ENCODE results near the gene MCCD1. TPM values are rescaled to one million over a fixed set of nuclear protein-coding genes. Genes with fewer than 3 reads are reported as not detected.

MCCD1 gene
- total RNA-seq, 1 donor from 2014 or later: not detected

DNA sequence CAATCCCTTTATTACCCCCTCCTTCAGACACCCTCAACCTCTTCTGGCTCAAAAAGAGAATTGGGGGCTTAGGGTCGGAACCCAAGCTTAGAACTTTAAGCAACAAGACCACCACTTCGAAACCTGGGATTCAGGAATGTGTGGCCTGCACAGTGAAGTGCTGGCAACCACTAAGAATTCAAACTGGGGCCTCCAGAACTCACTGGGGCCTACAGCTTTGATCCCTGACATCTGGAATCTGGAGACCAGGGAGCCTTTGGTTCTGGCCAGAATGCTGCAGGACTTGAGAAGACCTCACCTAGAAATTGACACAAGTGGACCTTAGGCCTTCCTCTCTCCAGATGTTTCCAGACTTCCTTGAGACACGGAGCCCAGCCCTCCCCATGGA lies 48.8 kb downstream of the MCCD1 start:
- ATAC-seq (no peak), DNase-seq (ENCODE audit: missing footprints) (no peak)
- intact Hi-C loops (cut with DNase I): no loop called here

DNA sequence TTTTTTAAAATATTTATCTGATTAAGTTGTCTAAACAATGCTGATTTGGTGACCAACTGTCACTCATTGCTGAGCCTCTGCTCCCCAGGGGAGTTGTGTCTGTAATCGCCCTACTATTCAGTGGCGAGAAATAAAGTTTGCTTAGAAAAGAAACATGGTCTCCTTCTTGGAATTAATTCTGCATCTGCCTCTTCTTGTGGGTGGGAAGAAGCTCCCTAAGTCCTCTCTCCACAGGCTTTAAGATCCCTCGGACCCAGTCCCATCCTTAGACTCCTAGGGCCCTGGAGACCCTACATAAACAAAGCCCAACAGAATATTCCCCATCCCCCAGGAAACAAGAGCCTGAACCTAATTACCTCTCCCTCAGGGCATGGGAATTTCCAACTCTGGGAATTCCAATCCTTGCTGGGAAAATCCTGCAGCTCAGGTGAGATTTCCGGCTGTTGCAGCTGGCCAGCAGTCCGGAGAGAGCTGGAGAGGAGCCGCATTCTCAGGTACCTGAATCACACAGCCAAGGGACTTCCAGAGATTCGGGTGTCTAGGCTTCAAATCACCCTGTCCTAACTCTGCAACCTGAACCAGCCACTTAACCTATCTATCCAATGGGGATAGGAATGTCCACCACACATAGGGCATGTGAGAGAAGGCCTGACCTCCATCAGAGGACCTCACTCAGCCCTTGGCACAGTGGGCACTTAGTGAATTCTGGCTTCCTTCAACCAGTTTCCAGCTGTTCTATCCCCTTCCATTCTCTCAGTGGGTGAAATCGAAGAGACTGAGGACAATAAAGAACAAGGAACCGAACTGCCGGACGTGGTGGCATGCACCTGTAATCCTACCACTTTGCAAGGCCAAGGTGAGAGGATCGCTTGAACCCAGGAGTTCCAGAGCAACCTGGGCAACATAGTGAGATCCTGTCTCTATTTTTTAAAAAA lies 49.7 kb downstream of the MCCD1 start:
- intact Hi-C loops (cut with DNase I): no loop called here
- no peak for ATAC-seq
- DNase-seq (ENCODE audit: missing footprints): no peak

DNA sequence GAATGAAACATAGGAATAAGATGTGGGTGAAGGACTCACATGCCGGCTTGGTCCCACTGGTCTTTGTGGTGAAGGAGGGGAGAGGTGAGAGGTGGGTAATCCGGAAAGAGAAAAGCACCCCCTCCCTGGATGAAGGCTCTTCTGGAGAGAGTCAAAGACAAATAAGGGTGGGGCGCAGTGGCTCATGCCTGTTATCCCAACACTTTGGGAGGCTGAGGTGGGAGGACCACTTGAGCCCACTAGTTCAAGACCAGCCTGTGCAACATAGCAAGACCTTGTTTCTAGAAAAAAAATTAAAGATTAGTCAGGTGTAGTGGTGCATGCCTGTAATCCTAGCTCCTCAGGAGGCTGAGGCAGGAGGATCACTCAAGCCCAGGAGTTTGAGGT lies 50.4 kb downstream of the MCCD1 start:
- no peak for DNase-seq (ENCODE audit: missing footprints)
- intact Hi-C loops (cut with DNase I): no loop called here

More for the DNA sequence above, 50.4 kb downstream of the MCCD1 start:
- no peak for ATAC-seq

Other genes with a start within 250 kb of the MCCD1 start
- 465 TPM for gene HLA-B, start 171.8 kb upstream of the MCCD1 start, total RNA-seq
- 8.3 TPM for gene MICA, start 125.4 kb upstream of the MCCD1 start, total RNA-seq
- 1.5 TPM for gene MICB, start 30.8 kb upstream of the MCCD1 start, total RNA-seq
- gene DDX39B, start 13.0 kb downstream of the MCCD1 start, total RNA-seq: 159 TPM
- gene ATP6V1G2, start 17.6 kb downstream of the MCCD1 start, total RNA-seq: 2.2 TPM
- gene NFKBIL1, start 18.6 kb downstream of the MCCD1 start, total RNA-seq: 10.8 TPM
- gene LTA, start 43.3 kb downstream of the MCCD1 start, total RNA-seq: not detected
- 0.51 TPM for gene TNF, start 46.6 kb downstream of the MCCD1 start, total RNA-seq
- gene LTB, start 53.5 kb downstream of the MCCD1 start, total RNA-seq: 1.6 TPM
- gene LST1, start 57.3 kb downstream of the MCCD1 start, total RNA-seq: 9.0 TPM
- 0.49 TPM for gene NCR3, start 64.0 kb downstream of the MCCD1 start, total RNA-seq
- gene AIF1, start 86.3 kb downstream of the MCCD1 start, total RNA-seq: 22.1 TPM
- 82.7 TPM for gene PRRC2A, start 91.8 kb downstream of the MCCD1 start, total RNA-seq
- gene BAG6, start 123.7 kb downstream of the MCCD1 start, total RNA-seq: 260 TPM
- 0.87 TPM for gene APOM, start 126.9 kb downstream of the MCCD1 start, total RNA-seq
- gene C6orf47, start 131.8 kb downstream of the MCCD1 start, total RNA-seq: 17.0 TPM
- 17.1 TPM for gene GPANK1, start 136.0 kb downstream of the MCCD1 start, total RNA-seq
- gene CSNK2B, start 137.1 kb downstream of the MCCD1 start, total RNA-seq: 97.3 TPM
- 3.9 TPM for gene LY6G5B, start 141.0 kb downstream of the MCCD1 start, total RNA-seq
- 1.5 TPM for gene LY6G5C, start 152.1 kb downstream of the MCCD1 start, total RNA-seq
- gene ABHD16A, start 174.4 kb downstream of the MCCD1 start, total RNA-seq: 26.9 TPM
- not detected for gene LY6G6F, start 177.9 kb downstream of the MCCD1 start, total RNA-seq
- not detected for gene LY6G6D, start 186.4 kb downstream of the MCCD1 start, total RNA-seq
- gene LY6G6C, start 192.8 kb downstream of the MCCD1 start, total RNA-seq: not detected
- gene MPIG6B, start 194.4 kb downstream of the MCCD1 start, total RNA-seq: 0.70 TPM
- 40.6 TPM for gene DDAH2, start 200.3 kb downstream of the MCCD1 start, total RNA-seq
- 102 TPM for gene CLIC1, start 207.6 kb downstream of the MCCD1 start, total RNA-seq
- 2.0 TPM for gene MSH5, start 211.0 kb downstream of the MCCD1 start, total RNA-seq
- gene SAPCD1, start 233.7 kb downstream of the MCCD1 start, total RNA-seq: 0.57 TPM
- 12.1 TPM for gene VWA7, start 248.4 kb downstream of the MCCD1 start, total RNA-seq

Measured in Right ventricle myocardium inferior (tissue), 1 donor.